ES-I3 (cell line): ENCODE measurements around the gene FLT3LG.

ENCODE experiments used
- H3K36me3 ChIP-seq: 2 replicates; pipeline ENCODE4 v1.6.1; 2013; ENCODE audit warnings: mild to moderate bottlenecking, low read length, control low read depth, moderate library complexity; ENCODE audit not compliant: insufficient read depth
- H3K4me1 ChIP-seq: 2 replicates; pipeline ENCODE4 v1.6.1; 2013; ENCODE audit warnings: mild to moderate bottlenecking, control low read depth, low read length; ENCODE audit not compliant: insufficient read depth
- H3K9ac ChIP-seq: 2 replicates; pipeline ENCODE4 v1.6.1; 2013; ENCODE audit warnings: low read depth, mild to moderate bottlenecking, low read length, moderate library complexity
- H3K9me3 ChIP-seq: 2 replicates; pipeline ENCODE4 v1.6.1; 2013; ENCODE audit warnings: mild to moderate bottlenecking, low read length, moderate library complexity; ENCODE audit not compliant: control insufficient read depth, insufficient read depth

The FLT3LG gene, protein sequence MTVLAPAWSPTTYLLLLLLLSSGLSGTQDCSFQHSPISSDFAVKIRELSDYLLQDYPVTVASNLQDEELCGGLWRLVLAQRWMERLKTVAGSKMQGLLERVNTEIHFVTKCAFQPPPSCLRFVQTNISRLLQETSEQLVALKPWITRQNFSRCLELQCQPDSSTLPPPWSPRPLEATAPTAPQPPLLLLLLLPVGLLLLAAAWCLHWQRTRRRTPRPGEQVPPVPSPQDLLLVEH

DNA sequence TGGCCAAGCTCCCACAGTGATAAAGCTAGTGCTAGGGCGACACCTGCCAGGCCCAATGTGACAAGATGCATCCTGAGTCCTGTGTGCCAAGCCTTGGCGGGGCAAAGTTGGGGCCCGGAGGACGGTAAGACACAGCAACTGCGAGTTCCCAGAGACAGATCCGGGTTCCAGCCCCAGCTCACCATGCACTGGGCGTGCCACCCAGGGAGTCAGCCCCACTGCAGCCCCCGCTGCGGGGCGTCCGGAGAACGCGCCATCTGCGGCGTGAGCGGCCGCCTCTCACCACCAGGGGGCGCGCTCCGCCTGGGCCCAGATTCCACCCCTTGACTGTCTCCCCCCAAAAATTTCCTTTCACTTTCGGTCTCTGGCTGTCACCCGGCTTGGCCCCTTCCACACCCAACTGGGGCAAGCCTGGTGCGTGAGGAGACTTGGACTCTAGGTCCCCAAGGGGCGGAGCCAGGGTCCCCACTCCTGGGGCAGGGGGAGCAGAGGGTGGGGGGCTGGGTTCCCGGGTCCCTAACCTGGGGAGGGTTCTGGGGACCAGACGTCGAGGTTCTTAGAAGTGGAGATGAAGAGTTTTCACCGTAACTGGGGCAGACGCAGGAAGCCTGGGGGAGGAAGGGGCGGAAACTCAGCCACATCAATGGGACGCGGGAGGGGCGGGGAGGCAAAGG lies at the start of gene FLT3LG:
Gene FLT3LG, plus strand, starts transcription at position 348 of the 674 bp plus-strand sequence. CDS start 425 bp downstream, outside the sequence.
- H3K4me1 ChIP-seq = peaks cover 4% of the 10 kb centered on the region; the same call in 1 of the 2 replicates

DNA sequence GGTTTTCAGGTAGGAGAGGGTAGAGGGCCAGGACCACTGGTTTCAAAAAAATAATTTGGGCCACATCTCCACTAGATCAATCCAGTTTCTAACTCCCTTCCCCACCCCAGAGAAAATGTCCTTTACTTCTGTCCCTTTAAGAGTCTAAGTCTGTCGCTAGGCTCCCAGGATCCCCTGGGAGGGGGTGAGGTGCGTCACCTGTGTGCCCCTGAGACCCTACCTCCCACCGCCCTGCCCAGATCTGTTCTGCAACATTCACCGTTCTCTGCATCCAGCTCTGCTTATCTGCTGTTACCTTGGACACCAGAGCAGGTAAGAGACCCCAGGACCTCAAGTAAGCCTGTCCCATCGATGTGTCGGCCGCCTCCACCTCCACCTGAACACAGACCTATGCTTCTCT lies 48.8 kb upstream of the FLT3LG start, which contains the start of gene GFY:
Gene GFY, plus strand, starts transcription at position 211 of the 400 bp plus-strand sequence. CDS start 1,043 bp downstream, outside the sequence.
- Histone ChIP-seq H3K9ac (peak within 1 kb of the TSS; percentile 22; the same call in 1 of the 2 replicates), H3K9me3 (no peaks in the 10 kb centered on the region), H3K36me3 (no peaks in the 10 kb centered on the region), H3K4me1 (peaks cover 17% of the 10 kb centered on the region; the same call in 1 of the 2 replicates)

More for the DNA sequence above, at the start of gene FLT3LG:
- Histone ChIP-seq H3K9ac (peak within 1 kb of the TSS; percentile 50; the same call in 1 of the 2 replicates), H3K36me3 (no peaks in the 10 kb centered on the region), H3K9me3 (no peaks in the 10 kb centered on the region)

DNA sequence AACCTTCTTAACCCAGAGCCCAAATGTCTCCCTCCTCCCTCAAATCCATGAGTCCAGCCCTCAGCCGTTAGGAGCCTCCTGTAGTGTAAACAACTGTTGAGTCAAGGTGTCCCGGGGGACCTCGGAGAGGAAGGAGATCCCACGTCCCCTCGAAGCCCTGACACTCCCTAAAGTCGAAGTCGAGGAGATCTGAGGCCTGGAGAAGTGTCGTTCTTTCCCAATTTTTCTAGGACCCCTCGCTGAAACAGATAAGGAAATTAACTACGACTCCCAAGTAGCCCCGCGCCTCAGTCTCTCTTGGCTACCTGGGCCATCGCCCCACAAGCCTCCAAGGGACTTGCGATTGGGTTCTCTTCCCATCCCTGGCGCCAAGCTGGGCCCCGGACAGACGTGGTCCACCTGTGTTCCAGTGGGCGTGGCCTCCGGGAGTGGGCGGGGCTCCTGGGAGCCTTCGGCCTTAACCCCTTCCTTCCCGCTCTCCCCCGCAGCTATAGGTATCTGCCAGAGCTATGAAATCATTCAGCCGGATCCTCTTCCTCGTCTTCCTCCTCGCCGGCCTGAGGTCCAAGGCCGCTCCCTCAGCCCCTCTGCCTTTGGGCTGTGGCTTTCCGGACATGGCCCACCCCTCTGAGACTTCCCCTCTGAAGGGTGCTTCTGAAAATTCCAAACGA lies 48.0 kb upstream of the FLT3LG start:
- H3K9ac ChIP-seq = peak overlapping the region; percentile 22; the same call in 1 of the 2 replicates
- H3K9me3 ChIP-seq = no peaks in the 10 kb centered on the region
- H3K4me1 ChIP-seq = peaks cover 14% of the 10 kb centered on the region; the same call in 1 of the 2 replicates
- H3K36me3 ChIP-seq = no peaks in the 10 kb centered on the region

DNA sequence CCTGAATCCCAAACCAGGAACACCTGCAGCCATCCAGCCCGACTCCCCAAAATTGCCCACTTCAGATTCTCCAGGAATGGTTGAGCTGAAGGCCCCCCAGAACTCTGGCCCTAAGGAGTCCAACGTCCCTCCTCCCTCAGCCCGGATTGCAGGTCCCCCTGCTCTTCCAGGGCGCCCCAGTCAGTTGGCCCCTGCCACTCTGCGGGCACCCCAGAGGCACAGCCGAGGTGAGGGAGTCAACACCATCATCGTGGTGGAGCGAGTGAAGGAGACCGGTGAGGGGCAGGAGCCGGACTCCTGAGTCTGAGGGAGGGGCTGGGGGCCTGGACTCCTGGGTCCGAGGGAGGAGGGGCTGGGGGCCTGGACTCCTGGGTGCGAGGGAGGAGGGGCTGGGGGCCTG lies 46.7 kb upstream of the FLT3LG start:
- Histone ChIP-seq H3K4me1 (peaks cover 14% of the 10 kb centered on the region; the same call in 1 of the 2 replicates), H3K9ac (no peak overlapping the region), H3K9me3 (no peaks in the 10 kb centered on the region), H3K36me3 (no peaks in the 10 kb centered on the region)

DNA sequence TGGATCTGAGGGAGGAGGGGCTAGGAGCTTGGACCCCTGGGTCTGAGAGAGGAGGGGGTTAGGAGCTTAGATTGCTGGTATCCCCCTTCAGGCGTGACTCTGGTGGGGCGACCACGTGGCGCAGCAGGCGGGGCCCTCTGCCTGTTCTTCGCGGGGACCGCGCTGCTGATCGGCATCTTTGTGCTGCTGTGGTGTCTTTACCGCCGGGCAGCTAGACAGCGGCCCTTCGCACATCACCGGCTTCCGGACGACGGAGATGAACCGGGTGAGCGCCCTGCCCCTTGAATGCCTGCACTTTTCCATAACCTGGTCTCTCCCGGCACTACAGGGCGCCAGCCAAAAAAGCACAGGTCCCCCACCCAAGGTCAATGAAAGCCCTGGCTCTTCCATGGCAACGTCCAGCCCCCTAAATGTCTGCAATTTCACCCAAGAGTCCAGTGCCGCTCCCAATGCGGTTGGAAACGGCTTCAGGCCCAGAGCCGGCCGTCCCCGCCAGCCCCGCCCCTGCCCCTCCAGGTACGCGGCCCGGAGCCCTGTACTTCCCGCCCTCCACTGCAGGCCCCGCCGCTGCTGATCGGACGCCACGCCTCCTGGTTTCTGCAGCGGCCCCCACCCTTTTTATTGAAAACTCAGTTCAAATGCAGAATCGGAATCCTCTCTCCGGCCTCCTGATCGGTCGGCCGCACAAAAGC lies 46.0 kb upstream of the FLT3LG start:
- H3K9ac ChIP-seq = peak overlapping the region; percentile 55
- peaks cover 14% of the 10 kb centered on the region; the same call in 1 of the 2 replicates for H3K4me1 ChIP-seq
- no peaks in the 10 kb centered on the region for H3K9me3 ChIP-seq
- H3K36me3 ChIP-seq = no peaks in the 10 kb centered on the region

DNA sequence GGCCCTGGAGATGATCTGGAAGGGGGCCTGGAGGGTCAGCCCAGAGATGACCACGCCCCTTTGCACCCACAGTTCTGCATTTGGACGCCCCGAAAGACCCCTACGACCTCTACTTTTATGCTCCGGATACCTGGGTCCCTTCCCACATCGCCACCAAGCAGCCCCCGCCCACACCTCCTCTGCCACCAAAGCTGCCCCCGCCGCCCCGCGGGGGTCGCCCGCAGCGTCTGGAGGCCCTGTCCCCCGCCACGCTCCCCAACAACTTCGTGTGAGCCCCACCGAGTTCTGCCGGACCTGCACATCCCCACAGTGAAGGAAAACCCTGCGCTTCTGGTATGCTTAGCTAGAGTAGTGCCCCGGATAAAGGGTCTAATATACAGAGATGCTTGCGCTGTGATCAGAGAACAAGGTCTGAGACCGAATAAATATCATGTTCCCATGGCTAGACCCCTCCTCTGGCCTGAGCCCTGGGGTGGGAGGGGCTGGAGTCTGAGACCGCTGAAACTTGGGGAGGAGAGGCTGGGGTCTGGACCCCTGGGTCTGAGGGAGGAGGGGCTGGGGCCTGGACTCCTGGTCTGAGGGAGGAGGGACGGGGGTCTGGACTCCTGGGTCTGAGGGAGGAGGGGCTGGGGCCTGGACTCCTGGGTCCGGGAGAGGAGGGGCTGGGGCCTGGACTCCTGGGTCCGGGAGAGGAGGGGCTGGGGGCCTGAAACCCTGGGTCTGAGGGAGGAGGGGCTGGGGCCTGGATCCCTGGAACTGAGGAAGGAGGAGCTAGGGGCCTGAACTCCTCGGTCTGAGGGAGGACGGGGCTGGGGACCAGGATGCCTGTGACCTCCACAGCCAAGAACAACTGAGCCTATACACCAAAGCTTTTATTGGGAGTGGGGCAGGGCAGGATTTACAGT lies 45.2 kb upstream of the FLT3LG start:
- H3K9me3 ChIP-seq = no peaks in the 10 kb centered on the region
- no peaks in the 10 kb centered on the region for H3K36me3 ChIP-seq
- H3K9ac ChIP-seq = peak overlapping the region; percentile 55; the same call in 1 of the 2 replicates
- peaks cover 11% of the 10 kb centered on the region; the same call in 1 of the 2 replicates for H3K4me1 ChIP-seq

DNA sequence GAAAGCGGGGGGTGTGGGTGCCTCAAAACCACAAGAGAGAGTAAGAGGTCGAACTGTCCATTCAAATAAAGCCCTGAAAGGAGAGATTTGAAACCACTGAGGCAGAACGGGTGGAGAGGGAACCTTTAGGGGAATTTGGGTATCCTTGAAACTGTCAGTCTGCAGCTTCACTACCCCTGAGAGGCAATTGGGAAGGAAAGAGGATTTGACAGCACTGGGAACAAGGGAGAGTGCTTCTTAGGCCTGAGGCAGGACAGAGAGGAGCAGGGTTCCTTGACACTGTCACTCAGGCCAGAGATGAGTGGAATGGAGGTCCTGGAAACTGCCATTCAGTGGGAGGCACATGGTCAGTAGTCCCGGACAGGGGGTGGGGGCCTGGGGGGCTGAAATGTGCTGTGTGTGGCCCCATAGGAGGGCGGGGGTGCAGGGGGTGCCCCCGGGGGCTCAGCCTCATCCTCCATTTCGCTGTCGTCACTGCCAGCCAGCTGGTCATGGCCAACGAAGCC lies 43.8 kb upstream of the FLT3LG start:
- Histone ChIP-seq H3K9ac (no peak overlapping the region), H3K9me3 (no peaks in the 10 kb centered on the region), H3K4me1 (peaks cover 9% of the 10 kb centered on the region; the same call in 1 of the 2 replicates), H3K36me3 (no peaks in the 10 kb centered on the region)

DNA sequence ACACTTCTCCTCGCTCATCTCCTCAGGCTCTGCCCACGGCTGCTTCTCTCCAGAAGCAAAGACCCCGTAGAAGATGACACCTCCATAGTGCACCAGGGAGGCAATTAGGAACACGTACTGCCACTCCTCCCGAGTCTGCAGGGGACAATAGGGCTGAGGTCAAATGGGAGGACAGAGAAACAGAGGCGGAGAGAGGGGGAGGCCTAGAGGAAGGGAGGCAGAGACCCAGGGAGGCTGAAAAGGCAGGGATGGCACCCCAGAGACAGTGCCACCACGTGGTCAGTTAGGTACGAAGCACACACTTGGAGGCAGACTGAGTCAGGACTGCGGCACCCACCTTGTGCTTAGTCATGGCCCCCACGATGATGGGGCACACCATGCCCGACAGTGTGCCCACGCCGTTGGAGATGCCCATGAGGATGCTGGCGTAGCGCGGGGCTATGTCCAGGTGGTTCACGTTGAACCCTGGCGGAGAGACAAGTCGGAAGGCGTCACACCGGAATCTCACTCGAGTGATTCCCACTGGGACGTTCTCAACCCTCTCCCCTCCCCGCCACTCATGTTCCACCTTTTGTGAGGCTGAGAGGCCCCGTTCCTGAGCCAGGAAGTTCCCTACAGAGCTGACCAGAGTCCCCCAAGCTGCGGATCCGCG lies 43.2 kb upstream of the FLT3LG start:
- Histone ChIP-seq H3K4me1 (peaks cover 9% of the 10 kb centered on the region; the same call in 1 of the 2 replicates), H3K9ac (no peak overlapping the region), H3K9me3 (no peaks in the 10 kb centered on the region), H3K36me3 (no peaks in the 10 kb centered on the region)

DNA sequence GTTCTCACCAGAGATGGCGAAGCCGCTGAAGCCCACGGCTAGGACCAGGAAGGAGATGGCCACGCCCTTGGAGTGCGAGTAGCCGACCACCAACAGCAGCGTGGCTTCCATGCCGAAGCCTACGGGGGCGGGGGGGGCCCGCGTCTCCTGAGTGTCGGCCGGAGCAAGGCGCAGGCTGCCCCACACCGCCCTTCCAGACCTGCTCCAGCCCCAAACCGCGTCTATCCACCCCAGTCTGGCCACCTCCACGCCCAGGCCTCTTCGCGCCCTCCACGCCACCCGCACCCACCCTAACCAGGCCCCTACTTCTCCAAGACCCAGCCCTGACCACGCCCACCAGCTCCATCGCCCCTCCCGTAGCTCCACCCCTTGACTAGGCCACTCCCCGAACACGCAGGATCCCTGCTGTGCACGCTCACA lies 42.7 kb upstream of the FLT3LG start:
- Histone ChIP-seq H3K9me3 (no peaks in the 10 kb centered on the region), H3K4me1 (peaks cover 9% of the 10 kb centered on the region; the same call in 1 of the 2 replicates), H3K36me3 (no peaks in the 10 kb centered on the region), H3K9ac (no peak overlapping the region)

DNA sequence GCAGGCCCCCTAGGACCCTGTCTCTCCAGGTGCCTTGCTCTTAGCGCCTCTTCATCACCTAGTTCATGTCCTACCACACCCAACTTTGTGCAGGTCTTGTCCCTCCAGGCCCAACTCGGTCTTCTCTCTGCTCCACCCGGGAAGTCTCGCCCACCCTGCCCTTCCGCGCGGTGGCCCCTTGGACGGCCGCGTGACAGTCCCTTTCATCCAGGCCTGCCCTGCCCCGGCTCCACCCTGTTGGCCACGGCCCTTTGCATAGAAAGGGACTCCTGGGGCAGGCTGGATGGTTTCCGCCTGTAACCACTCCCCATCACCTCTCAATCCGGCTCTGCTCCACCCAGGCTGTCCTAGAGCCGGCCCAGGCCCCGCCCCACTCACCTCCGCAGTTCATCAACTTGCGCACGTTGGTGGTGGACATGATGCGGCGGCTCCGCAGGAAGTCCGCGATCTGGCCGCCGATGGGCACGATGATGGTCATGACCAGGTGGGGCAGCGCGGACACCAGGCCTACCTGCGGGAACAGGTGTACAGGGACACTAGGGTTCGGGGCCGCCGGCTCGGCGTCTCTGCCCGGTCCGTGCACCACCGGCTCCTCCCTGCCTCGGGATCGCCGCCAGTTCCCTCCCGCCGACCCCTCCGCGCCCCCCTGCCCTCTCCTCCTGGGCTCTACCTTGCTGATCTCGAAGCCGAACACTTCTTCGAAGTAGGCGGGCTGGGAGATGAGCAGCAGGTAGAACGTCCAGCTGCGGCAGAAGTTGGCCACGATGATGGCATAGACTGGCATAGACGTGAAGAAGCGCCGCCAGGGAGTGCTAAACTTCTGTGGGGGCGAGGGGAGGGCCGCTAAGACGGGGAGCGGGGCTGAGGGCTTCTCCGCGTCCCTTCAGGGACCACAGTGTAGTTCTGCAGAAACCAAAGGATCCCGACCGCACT lies 41.6 kb upstream of the FLT3LG start:
- Histone ChIP-seq H3K4me1 (no peaks in the 10 kb centered on the region; the same call in 1 of the 2 replicates), H3K9me3 (no peaks in the 10 kb centered on the region), H3K36me3 (no peaks in the 10 kb centered on the region), H3K9ac (peak overlapping the region; percentile 36; the same call in 1 of the 2 replicates)

DNA sequence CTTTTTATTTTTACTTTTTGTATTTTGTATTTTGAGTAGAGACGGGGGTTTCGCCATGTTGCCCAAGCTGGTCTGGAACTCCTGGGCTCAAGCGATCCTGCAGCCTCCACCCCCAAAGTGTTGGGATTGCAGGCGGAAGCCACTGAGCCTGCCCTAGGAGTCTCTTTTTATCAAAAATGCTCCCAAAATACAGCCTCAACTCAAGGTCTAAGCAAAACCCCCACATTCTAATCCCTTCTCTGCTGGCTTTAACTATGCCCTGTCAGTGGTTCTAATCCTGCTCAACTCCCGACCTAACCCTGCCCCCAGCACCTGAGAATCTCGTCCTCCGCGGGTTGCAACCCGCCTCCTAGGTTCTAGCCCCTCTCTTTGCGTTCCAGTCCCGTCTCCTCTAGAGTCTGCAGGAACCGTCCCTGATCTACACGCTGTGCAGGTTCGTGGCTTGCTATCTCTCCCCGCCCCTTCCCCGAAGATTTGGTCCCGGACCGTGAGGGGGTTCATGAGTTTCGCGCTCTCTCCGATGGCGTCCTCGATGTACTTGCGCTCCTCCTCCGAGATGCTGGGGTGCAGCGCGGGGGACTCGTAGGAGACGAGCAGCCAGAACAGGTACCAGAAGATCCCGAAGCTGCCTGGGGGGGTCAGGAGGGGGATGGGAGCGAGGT lies 40.6 kb upstream of the FLT3LG start:
- no peaks in the 10 kb centered on the region for H3K36me3 ChIP-seq
- no peaks in the 10 kb centered on the region for H3K9me3 ChIP-seq
- peak overlapping the region; percentile 36; the same call in 1 of the 2 replicates for H3K9ac ChIP-seq
- H3K4me1 ChIP-seq = no peaks in the 10 kb centered on the region; the same call in 1 of the 2 replicates
